ENCODE measurements around the gene MCM3AP. TPM values are rescaled to one million over a fixed set of nuclear protein-coding genes. Genes with fewer than 3 reads are reported as not detected.
A peak's percentile ranks its signal among the peaks of the same experiment; 100 is the strongest.

The MCM3AP gene
- 100 to 1,000 TPM in 1 of 2 donors, 10 to 100 TPM in 1; 73.0 to 111 TPM for total RNA-seq
- polyA plus RNA-seq, result 10 to 100 TPM; 14.7 to 61.1 TPM
- long read RNA-seq, donor 1, full-length matches to known transcripts, result 9 of 55 reads
- long read RNA-seq, donor 1, partial matches to known transcripts, result 34 of 55 reads
- long read RNA-seq, donor 1, other reads (novel, unspliced or antisense), result 12 of 55 reads
- long read RNA-seq, donor 2, full-length matches to known transcripts, result 9 of 36 reads
- long read RNA-seq, donor 2, partial matches to known transcripts, result 19 of 36 reads
- long read RNA-seq, donor 2, other reads (novel, unspliced or antisense), result 8 of 36 reads

DNA sequence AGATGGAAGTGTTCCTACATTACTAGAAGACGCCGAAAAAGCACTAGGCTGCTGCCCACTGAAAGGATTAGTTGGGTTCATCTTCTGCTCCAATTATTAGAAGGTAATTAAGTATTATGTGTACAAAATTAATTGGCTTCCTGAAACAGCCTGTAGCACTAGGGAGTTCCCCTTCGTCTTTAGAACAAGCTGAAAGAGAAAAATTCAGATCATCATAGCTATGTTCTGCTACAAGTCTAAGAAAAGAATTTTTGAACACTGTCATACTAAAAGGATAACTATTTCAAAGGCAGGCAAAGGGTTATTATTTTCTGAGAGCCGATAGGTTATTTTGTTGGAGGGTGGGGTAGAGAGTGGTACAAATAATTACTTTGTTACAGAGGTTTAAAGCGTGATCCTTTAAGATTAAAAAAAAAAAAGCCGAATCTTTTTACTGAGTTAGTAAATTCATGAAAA is at the start of gene MCM3AP:
TSS of gene MCM3AP (minus strand) at position 406 of the 456 bp plus-strand sequence. CDS start at position 81, 325 bp downstream.
- no peak for DNase-seq
- Histone ChIP-seq H3K27me3 (ENCODE audit: control insufficient read depth in 1 of 2, insufficient read depth in 2 of 2, low read length in 1 of 2) (no peaks in the 10 kb centered on the region), H3K36me3 (ENCODE audit: control insufficient read depth in 1 of 2, insufficient read depth in 2 of 2, low read length in 1 of 2) (peaks cover 0 to 2% of the 10 kb centered on the region in 2 donors), H3K4me1 (ENCODE audit: control insufficient read depth in 1 of 2, insufficient read depth in 2 of 2, low read length in 2 of 2) (peaks cover 0 to 7% of the 10 kb centered on the region in 2 donors), H3K9me3 (ENCODE audit: control insufficient read depth, low read length) (no peaks in the 10 kb centered on the region), H3K4me3 (ENCODE audit: low read length in 2 of 2) (peak within 1 kb of the TSS; percentile 63 to 92), H3K27ac (ENCODE audit: low read depth in 1 of 2, low read length in 2 of 2) (peak within 1 kb of the TSS in 1 of 2 donors; percentile 93)
- no peak for ATAC-seq (ENCODE audit: low FRiP score)
- 28 to 30% methylated on average over 6 of the region's 6 CpGs for WGBS, 2 donors
- intact Hi-C loops (cut with DNase I), result loop anchor here (5.0 kb wide), 2 partner anchors 37 to 58 kb away; partner anchors contain the start of genes C21orf58 (in 1 of the 2), LSS (in 1 of the 2) and PCNT (in 1 of the 2)

DNA sequence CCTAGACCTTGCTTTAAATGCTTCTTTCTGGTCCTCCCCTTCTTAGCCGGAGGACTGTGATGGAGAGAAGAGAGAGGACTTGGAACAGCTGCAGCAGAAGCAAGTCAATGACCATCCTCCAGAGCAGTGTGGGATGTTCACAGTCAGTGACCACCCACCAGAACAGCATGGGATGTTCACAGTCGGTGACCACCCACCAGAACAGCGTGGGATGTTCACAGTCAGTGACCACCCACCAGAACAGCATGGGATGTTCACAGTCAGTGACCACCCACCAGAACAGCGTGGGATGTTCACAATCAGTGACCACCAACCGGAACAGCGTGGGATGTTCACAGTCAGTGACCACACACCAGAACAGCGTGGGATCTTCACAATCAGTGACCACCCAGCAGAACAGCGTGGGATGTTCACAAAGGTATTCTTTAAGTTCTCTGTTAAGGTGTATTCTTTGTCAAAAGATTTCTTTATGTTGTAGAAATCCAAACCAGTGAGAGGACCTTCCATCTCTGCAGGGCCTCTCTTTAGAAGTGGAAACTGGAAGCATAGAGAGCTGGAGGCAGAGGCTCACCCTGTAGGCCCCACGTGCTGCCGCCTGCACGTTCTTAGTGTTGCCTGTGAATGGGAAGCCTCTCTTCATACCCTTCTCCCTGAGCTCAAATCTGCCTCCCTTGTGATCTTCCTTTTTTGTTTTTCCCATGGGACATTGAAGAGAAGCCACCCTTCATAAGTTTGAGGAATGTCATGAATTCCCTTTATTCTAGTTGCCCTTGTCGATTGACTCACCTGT is 49.1 kb upstream of the MCM3AP start:
- DNase-seq (peak; percentile 8 to 19), ATAC-seq (ENCODE audit: low FRiP score) (no peak)
- H3K27ac ChIP-seq (ENCODE audit: low read depth in 1 of 2, low read length in 2 of 2), result no peak overlapping the region
- peaks cover 3 to 6% of the 10 kb centered on the region in 2 donors for H3K36me3 ChIP-seq (ENCODE audit: control insufficient read depth in 1 of 2, insufficient read depth in 2 of 2, low read length in 1 of 2)
- intact Hi-C loops (cut with DNase I), result no loop called here
- no peak overlapping the region for H3K4me3 ChIP-seq (ENCODE audit: low read length in 2 of 2)
- H3K9me3 ChIP-seq (ENCODE audit: control insufficient read depth, low read length), result no peaks in the 10 kb centered on the region
- H3K27me3 ChIP-seq (ENCODE audit: control insufficient read depth in 1 of 2, insufficient read depth in 2 of 2, low read length in 1 of 2), result no peaks in the 10 kb centered on the region
- no peaks in the 10 kb centered on the region for H3K4me1 ChIP-seq (ENCODE audit: control insufficient read depth in 1 of 2, insufficient read depth in 2 of 2, low read length in 2 of 2)
- WGBS, 2 donors, result 91 to 95% methylated on average over 12 of the region's 12 CpGs

GRCh38 chr21:46329796-46330195 is 44.4 kb upstream of the MCM3AP start:
- 95% methylated on average over 2 of the region's 2 CpGs for WGBS, 2 donors

GRCh38 chr21:46328151-46328550 is 42.7 kb upstream of the MCM3AP start:
- peaks cover 0 to 1% of the 10 kb centered on the region in 2 donors for H3K36me3 ChIP-seq (ENCODE audit: control insufficient read depth in 1 of 2, insufficient read depth in 2 of 2, low read length in 1 of 2)
- no peak overlapping the region for H3K27ac ChIP-seq (ENCODE audit: low read depth in 1 of 2, low read length in 2 of 2)
- DNase-seq, result no peak
- H3K4me1 ChIP-seq (ENCODE audit: control insufficient read depth in 1 of 2, insufficient read depth in 2 of 2, low read length in 2 of 2), result no peaks in the 10 kb centered on the region
- H3K4me3 ChIP-seq (ENCODE audit: low read length in 2 of 2), result no peak overlapping the region
- ATAC-seq (ENCODE audit: low FRiP score), result no peak
- 78 to 79% methylated on average over 5 of the region's 5 CpGs for WGBS, 2 donors
- no peaks in the 10 kb centered on the region for H3K9me3 ChIP-seq (ENCODE audit: control insufficient read depth, low read length)
- no peaks in the 10 kb centered on the region for H3K27me3 ChIP-seq (ENCODE audit: control insufficient read depth in 1 of 2, insufficient read depth in 2 of 2, low read length in 1 of 2)
- intact Hi-C loops (cut with DNase I), result no loop called here

More at GRCh38 chr21:46329796-46330195, 44.4 kb upstream of the MCM3AP start:
- Histone ChIP-seq H3K4me3 (ENCODE audit: low read length in 2 of 2) (no peak overlapping the region), H3K4me1 (ENCODE audit: control insufficient read depth in 1 of 2, insufficient read depth in 2 of 2, low read length in 2 of 2) (no peaks in the 10 kb centered on the region), H3K27me3 (ENCODE audit: control insufficient read depth in 1 of 2, insufficient read depth in 2 of 2, low read length in 1 of 2) (no peaks in the 10 kb centered on the region), H3K36me3 (ENCODE audit: control insufficient read depth in 1 of 2, insufficient read depth in 2 of 2, low read length in 1 of 2) (peaks cover 0 to 3% of the 10 kb centered on the region in 2 donors), H3K9me3 (ENCODE audit: control insufficient read depth, low read length) (no peaks in the 10 kb centered on the region), H3K27ac (ENCODE audit: low read depth in 1 of 2, low read length in 2 of 2) (no peak overlapping the region)
- intact Hi-C loops (cut with DNase I), result no loop called here
- ATAC-seq (ENCODE audit: low FRiP score) (no peak), DNase-seq (no peak)

DNA sequence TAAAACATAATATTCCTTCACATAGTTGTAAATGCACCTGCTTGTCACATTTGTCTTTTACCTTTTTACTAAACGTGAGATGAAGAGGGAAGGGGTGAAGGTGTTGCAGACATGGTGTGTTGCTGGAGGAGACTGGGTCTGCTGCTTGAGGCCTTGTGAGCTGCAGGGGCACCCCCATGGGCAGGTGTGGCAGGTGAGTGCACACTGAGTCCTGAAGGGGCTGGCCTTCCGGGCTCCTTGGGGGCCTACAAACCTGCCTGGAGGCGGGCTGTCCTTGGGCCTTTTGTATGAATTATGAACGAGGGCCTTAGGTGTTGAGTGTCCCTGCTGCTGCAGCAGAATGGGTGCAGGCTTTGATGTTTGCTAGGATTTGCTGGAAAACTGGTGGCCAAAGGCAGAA is 42.3 kb upstream of the MCM3AP start:
- 80 to 92% methylated on average over 4 of the region's 4 CpGs for WGBS, 2 donors
- DNase-seq (no peak), ATAC-seq (ENCODE audit: low FRiP score) (no peak)
- Histone ChIP-seq H3K4me1 (ENCODE audit: control insufficient read depth in 1 of 2, insufficient read depth in 2 of 2, low read length in 2 of 2) (no peaks in the 10 kb centered on the region), H3K27me3 (ENCODE audit: control insufficient read depth in 1 of 2, insufficient read depth in 2 of 2, low read length in 1 of 2) (no peaks in the 10 kb centered on the region), H3K36me3 (ENCODE audit: control insufficient read depth in 1 of 2, insufficient read depth in 2 of 2, low read length in 1 of 2) (peaks cover 0 to 1% of the 10 kb centered on the region in 2 donors), H3K9me3 (ENCODE audit: control insufficient read depth, low read length) (no peaks in the 10 kb centered on the region), H3K4me3 (ENCODE audit: low read length in 2 of 2) (no peak overlapping the region), H3K27ac (ENCODE audit: low read depth in 1 of 2, low read length in 2 of 2) (no peak overlapping the region)
- intact Hi-C loops (cut with DNase I), result no loop called here

DNA sequence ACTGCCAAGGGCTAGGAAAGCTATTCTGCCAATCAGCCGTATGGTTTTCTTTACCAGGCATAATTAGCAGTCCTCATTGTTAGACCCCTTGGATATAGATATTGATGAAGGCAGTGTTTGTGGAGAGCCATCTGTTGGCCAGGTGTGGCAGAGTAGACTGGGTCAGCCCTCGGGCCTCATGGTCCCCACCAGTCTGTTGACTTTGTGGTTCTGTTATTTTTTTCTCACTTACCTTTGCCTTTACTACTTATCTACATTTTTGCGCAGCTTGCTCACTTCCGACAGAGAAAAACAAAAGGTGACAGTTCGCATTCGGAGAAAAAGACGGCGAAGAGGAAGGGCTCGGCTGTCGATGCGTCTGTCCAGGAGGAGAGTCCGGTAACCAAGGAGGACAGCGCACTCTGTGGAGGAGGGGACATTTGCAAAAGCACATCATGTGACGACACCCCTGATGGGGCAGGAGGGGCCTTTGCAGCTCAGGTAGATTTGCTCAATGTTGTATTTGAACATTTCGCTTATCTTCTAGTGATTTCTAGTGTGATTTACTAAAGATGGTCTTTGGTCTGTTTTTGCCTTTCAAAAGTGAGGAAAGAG is 40.8 kb upstream of the MCM3AP start:
- no peaks in the 10 kb centered on the region for H3K27me3 ChIP-seq (ENCODE audit: control insufficient read depth in 1 of 2, insufficient read depth in 2 of 2, low read length in 1 of 2)
- ATAC-seq (ENCODE audit: low FRiP score) (no peak), DNase-seq (no peak)
- intact Hi-C loops (cut with DNase I), result no loop called here
- 95% methylated on average over 15 of the region's 15 CpGs for WGBS, 2 donors
- H3K36me3 ChIP-seq (ENCODE audit: control insufficient read depth in 1 of 2, insufficient read depth in 2 of 2, low read length in 1 of 2), result peaks cover 0 to 1% of the 10 kb centered on the region in 2 donors
- no peak overlapping the region for H3K4me3 ChIP-seq (ENCODE audit: low read length in 2 of 2)
- no peaks in the 10 kb centered on the region for H3K4me1 ChIP-seq (ENCODE audit: control insufficient read depth in 1 of 2, insufficient read depth in 2 of 2, low read length in 2 of 2)
- H3K9me3 ChIP-seq (ENCODE audit: control insufficient read depth, low read length), result no peaks in the 10 kb centered on the region
- no peak overlapping the region for H3K27ac ChIP-seq (ENCODE audit: low read depth in 1 of 2, low read length in 2 of 2)

DNA sequence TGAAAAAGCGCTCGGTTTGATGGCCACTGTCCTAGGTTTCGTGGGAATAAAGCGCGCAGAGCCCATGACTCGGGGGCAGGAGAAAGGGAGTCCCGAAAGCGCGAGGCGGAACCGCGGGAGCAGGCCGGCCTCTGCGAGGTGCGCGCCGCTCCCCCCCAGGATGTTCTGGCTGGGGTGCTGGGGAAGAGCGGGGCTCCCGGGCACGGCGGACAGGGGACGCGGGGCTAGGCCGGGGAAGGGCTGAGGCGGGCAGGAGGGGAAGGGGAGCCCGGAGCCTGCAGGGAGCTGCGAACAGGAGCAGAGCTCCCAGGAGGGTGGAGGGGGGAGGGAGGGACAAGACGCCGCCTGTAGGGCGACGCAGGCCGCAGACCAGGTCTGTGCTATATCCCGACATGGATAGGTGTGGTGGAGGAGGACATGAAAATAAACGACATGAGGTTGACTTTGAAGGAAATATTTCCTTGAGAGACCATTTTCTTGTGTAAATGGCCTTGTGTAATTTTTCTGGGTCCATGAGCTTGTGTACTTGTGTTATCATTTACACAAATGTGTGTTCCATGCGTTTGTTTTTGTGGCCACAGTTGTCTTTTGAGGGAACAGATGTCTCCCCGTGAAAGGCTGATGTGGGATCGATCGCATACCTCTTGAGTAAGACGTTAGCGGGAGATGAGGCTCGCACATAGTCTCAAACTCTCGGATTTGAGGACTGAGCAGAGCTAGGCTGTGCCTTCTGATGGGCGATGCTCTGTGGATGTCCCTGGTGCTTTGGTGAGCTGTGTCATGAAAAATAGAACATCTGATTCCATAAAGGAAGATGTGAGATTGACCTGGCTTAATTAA is 39.9 kb upstream of the MCM3AP start:
- ATAC-seq (ENCODE audit: low FRiP score) (no peak), DNase-seq (peak; percentile 59 to 82)
- intact Hi-C loops (cut with DNase I), result loop anchor here in 1 of 2 donors (2.0 kb wide), 1 partner anchor 38 kb away; the partner anchor contains the start of gene YBEY
- no peaks in the 10 kb centered on the region for H3K4me1 ChIP-seq (ENCODE audit: control insufficient read depth in 1 of 2, insufficient read depth in 2 of 2, low read length in 2 of 2)
- peak overlapping the region in 1 of 2 donors; percentile 62 for H3K27ac ChIP-seq (ENCODE audit: low read depth in 1 of 2, low read length in 2 of 2)
- no peaks in the 10 kb centered on the region for H3K27me3 ChIP-seq (ENCODE audit: control insufficient read depth in 1 of 2, insufficient read depth in 2 of 2, low read length in 1 of 2)
- 10% methylated on average over 41 to 43 of the region's 43 CpGs for WGBS, 2 donors
- H3K9me3 ChIP-seq (ENCODE audit: control insufficient read depth, low read length), result no peaks in the 10 kb centered on the region
- H3K4me3 ChIP-seq (ENCODE audit: low read length in 2 of 2), result peak overlapping the region; percentile 67 to 80
- H3K36me3 ChIP-seq (ENCODE audit: control insufficient read depth in 1 of 2, insufficient read depth in 2 of 2, low read length in 1 of 2), result peaks cover 0 to 1% of the 10 kb centered on the region in 2 donors

All from aorta (tissue), 5 donors.